Colon (tissue), 2 donors: ENCODE data around the gene RARRES1.

ENCODE experiments used
- FAIRE-seq: peaks from 2 replicates; lab custom pipeline; 2012; peaks lifted over from hg19 to GRCh38; lab: Jason Lieb, UNC
- donor health status: control.
- donor health status: control.

The RARRES1 gene

GRCh38 chr3:158685159-158685558 is 47.1 kb downstream of the RARRES1 start:
- FAIRE-seq, result no peak

- no peak for FAIRE-seq
Measured at GRCh38 chr3:158683230-158683962, 48.9 kb downstream of the RARRES1 start.

- no peak for FAIRE-seq
Measured at GRCh38 chr3:158680861-158681260, 51.4 kb downstream of the RARRES1 start.

GRCh38 chr3:158679547-158680000 is 52.7 kb downstream of the RARRES1 start:
- FAIRE-seq, result no peak

GRCh38 chr3:158678687-158679086 is 53.6 kb downstream of the RARRES1 start:
- no peak for FAIRE-seq

- FAIRE-seq, result no peak
Measured at GRCh38 chr3:158672215-158673176, 59.8 kb downstream of the RARRES1 start, which contains the start of gene LXN. Gene LXN, minus strand, starts transcription at chr3:158672648. Its CDS starts 170 bp downstream, at chr3:158672478.

- no peak for FAIRE-seq
Measured at GRCh38 chr3:158671821-158672214, 60.4 kb downstream of the RARRES1 start.

GRCh38 chr3:158668506-158668905 is 63.8 kb downstream of the RARRES1 start:
- FAIRE-seq, result no peak

- no peak for FAIRE-seq
Measured at GRCh38 chr3:158666416-158666815, 65.8 kb downstream of the RARRES1 start.

- FAIRE-seq, result no peak
Measured at GRCh38 chr3:158663832-158664231, 68.4 kb downstream of the RARRES1 start.

- FAIRE-seq, result no peak
Measured at GRCh38 chr3:158663246-158663645, 69.0 kb downstream of the RARRES1 start.

- FAIRE-seq, result no peak
Measured at GRCh38 chr3:158660711-158661110, 71.5 kb downstream of the RARRES1 start.

- FAIRE-seq, result no peak
Measured at GRCh38 chr3:158659454-158660237, 72.6 kb downstream of the RARRES1 start.

- FAIRE-seq, result no peak
Measured at GRCh38 chr3:158658889-158659288, 73.4 kb downstream of the RARRES1 start.

GRCh38 chr3:158652463-158652862 is 79.8 kb downstream of the RARRES1 start:
- no peak for FAIRE-seq

GRCh38 chr3:158651192-158651591 is 81.1 kb downstream of the RARRES1 start:
- FAIRE-seq, result no peak

GRCh38 chr3:158649791-158650190 is 82.5 kb downstream of the RARRES1 start:
- no peak for FAIRE-seq
